Astrocyte of the cerebellum (primary cell): ENCODE results near the gene RBFOX2.

Experiments
- DNase-seq: peaks from one replicate; pipeline ENCODE4 v3.0.0-alpha.2; 2011; ENCODE audit warnings: low read depth
- H3K4me3 ChIP-seq: 2 replicates; pipeline ENCODE4 v1.5.1; 2011; ENCODE audit warnings: mild to moderate bottlenecking, low read depth, low read length, moderate library complexity
- CTCF ChIP-seq: IDR thresholded peaks from 2 replicates; pipeline ENCODE4 v1.5.1; 2012; ENCODE audit warnings: low read length, low read depth, moderate library complexity, mild to moderate bottlenecking; ENCODE audit errors: missing control alignments
- in situ Hi-C: cut with HindIII; loops from 2 replicates; pipeline ENCODE4 v1.10.0; 2017; ENCODE audit warnings: low sequenced_read_pairs

RBFOX2 gene

GRCh38 chr22:35837101-35837727, 191.4 kb downstream of the RBFOX2 start:
- in situ Hi-C loops: loop anchor here (5.0 kb wide), 2 partner anchors 45 to 105 kb away; no protein-coding TSS in a partner anchor
- TF ChIP-seq CTCF: no peak
- H3K4me3 ChIP-seq: peak overlapping the region; percentile 58
- DNase-seq: no peak

DNA sequence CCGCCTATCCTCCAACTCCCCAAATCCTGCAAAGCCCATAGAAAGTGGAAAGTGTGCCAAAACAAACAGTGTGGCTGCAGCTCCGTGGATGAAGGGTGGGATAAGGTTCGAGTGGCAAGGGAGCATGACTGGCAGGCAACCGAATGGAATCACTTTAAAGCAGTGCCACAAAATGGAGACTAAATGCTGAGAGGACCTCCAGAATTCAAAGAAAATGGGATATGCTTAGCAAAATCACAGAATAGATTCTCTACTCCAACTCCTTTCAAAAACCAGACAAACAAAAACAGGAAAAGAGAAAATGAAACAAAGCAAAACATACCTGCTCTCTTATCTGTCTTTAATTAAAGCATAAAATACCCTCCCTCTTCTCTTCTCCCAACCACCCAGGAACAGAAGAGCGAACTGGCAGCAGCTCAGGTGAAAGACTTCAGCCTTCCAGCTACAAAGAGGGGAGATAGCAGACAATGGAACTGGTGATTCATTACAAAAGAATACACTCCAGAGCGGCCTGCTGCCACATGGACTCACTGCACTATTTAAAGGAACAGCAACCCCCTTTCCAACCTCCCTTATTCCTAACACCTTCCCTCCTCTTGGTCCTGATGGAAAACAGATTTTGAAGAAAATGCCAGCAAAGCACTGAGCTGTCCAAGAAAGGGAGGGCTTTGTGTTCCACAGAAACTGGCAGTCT, 192.5 kb downstream of the RBFOX2 start:
- DNase-seq: peak; percentile 83
- in situ Hi-C loops: loop anchor here (5.0 kb wide), 2 partner anchors 44 to 106 kb away; no protein-coding TSS in a partner anchor
- H3K4me3 ChIP-seq: peak overlapping the region; percentile 58
- TF ChIP-seq CTCF: no peak

DNA sequence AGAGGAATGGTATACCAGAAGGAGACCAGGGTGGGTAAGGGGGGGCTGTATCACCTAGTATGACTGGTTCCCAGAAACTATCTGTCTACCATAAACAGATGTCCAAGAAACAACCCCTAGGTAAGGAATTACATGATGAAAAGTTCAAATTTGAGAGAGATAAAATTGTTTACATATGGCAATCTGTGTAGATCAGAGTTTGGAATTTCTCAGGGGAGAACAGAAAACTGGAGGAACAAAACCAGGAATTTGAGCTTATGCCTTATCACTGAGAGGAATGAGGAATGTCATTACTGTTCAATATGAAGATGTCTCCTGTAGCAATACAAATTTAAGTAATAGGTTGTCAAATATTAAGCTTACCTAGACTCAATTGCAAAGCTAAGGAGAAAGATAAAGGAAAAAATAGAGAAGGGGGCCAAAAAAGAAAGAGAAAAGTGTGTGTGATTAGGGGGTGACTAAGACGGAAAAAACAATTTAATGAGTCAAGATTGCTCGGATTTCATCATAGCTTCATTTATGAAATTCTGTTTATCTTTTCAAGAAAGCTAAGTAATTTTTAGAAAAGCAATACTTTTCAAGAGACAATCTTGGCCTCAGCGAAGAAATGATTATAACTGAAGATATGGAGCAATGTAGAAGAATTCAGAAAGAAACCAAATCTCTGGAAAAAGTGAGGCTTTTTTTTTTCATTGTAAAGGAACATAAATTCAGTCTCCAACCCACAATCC, 193.2 kb downstream of the RBFOX2 start:
- DNase-seq: no peak
- peak overlapping the region; percentile 58 for H3K4me3 ChIP-seq
- TF ChIP-seq CTCF: no peak
- in situ Hi-C loops: loop anchor here (5.0 kb wide), 2 partner anchors 43 to 107 kb away; no protein-coding TSS in a partner anchor

DNA sequence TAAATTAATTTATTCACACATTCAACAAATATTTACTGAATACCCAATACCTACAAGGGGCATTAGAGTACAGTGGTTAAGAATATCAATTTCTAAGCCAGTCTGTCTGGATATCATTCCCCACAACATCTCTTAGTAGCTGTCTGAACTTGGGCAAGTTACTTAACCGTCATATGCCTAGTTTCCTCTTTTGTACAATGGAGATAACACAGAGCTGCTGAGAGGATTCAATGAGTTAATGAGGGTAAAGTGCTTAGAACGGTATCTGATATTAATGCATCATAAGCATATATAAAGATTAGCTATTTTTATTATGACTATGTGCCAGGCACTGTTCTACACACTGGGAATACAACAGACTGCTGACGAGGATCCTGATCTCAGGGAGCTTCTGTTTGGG, 194.6 kb downstream of the RBFOX2 start:
- no peak overlapping the region for H3K4me3 ChIP-seq
- no peak for DNase-seq
- no peak for TF ChIP-seq CTCF
- in situ Hi-C loops: no loop called here

GRCh38 chr22:35830305-35830704, 198.3 kb downstream of the RBFOX2 start:
- DNase-seq: no peak
- in situ Hi-C loops: no loop called here
- no peak overlapping the region for H3K4me3 ChIP-seq
- TF ChIP-seq CTCF: no peak

GRCh38 chr22:35824256-35824655, 204.4 kb downstream of the RBFOX2 start:
- no peak for DNase-seq
- no peak overlapping the region for H3K4me3 ChIP-seq
- in situ Hi-C loops: no loop called here
- no peak for TF ChIP-seq CTCF
